Measurements from ENCODE around the gene EFL1.

DNA sequence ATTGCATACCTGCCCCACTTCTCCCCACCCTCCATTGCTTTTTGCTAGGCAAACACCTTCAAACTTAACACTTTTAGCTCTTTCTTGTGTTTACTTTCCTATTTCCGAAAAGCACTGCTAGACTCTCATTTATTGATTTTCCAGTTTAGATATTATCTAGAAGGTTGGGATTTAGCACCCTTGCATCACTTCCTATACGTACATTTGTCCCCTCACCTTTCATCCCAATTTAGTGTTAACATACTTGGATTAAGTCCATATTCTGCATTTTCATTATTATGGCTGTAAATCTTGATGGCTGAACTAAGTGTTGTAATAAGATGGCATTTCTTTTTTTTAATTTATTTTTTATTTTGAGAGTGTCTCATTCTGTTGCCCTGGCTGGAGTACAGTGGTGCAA is 47.3 kb upstream of the EFL1 start:
- TF ChIP-seq, protein P1, sequence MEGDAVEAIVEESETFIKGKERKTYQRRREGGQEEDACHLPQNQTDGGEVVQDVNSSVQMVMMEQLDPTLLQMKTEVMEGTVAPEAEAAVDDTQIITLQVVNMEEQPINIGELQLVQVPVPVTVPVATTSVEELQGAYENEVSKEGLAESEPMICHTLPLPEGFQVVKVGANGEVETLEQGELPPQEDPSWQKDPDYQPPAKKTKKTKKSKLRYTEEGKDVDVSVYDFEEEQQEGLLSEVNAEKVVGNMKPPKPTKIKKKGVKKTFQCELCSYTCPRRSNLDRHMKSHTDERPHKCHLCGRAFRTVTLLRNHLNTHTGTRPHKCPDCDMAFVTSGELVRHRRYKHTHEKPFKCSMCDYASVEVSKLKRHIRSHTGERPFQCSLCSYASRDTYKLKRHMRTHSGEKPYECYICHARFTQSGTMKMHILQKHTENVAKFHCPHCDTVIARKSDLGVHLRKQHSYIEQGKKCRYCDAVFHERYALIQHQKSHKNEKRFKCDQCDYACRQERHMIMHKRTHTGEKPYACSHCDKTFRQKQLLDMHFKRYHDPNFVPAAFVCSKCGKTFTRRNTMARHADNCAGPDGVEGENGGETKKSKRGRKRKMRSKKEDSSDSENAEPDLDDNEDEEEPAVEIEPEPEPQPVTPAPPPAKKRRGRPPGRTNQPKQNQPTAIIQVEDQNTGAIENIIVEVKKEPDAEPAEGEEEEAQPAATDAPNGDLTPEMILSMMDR (IDR thresholded peaks at IDR 0.05) = no peak
- TF ChIP-seq POLR2AphosphoS5 (IDR thresholded peaks at IDR 0.05; ENCODE audit: insufficient read depth in 1 of 2, low read depth in 1 of 2) = no peak
- no peak for TF ChIP-seq POLR2A (IDR thresholded peaks at IDR 0.05)
